GM18907 (cell line): ENCODE results near the gene SPECC1.
"Not testable (repeated sequence)": the region's sequence is repeated elsewhere in the genome, so short reads cannot be mapped to it uniquely, and the experiment has no call there.

Source experiments
- ATAC-seq: cut with Tn5 transposase; IDR thresholded peaks from one replicate; pipeline ENCODE4 v1.9.1; 2021; ENCODE audit warnings: mild to moderate bottlenecking, moderate library complexity; ENCODE audit not compliant: unreplicated experiment

SPECC1 gene

GRCh38 chr17:20066253-20066652 is 57.1 kb downstream of the SPECC1 start:
- ATAC-seq: no peak

GRCh38 chr17:20067711-20068110 is 58.6 kb downstream of the SPECC1 start:
- no peak for ATAC-seq

DNA sequence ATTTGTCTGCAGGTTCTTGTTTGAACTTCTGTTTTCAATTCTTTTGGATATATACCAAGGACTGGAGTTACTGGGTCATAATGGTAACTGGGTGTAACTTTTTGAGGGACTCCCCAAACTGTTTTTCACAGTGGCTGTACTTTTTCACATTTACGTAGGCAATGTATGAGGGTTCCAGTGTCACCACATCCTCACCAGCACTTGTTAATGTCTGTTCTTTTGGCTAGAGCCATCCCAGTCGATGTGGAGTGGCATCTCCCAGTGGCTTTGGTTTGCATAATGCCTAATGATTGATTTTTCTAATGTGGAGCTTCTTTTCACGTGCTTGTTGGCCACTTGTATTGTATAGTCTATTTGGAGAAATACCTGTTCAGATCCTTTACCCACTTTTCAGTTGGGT is 59.3 kb downstream of the SPECC1 start:
- ATAC-seq: no peak

DNA sequence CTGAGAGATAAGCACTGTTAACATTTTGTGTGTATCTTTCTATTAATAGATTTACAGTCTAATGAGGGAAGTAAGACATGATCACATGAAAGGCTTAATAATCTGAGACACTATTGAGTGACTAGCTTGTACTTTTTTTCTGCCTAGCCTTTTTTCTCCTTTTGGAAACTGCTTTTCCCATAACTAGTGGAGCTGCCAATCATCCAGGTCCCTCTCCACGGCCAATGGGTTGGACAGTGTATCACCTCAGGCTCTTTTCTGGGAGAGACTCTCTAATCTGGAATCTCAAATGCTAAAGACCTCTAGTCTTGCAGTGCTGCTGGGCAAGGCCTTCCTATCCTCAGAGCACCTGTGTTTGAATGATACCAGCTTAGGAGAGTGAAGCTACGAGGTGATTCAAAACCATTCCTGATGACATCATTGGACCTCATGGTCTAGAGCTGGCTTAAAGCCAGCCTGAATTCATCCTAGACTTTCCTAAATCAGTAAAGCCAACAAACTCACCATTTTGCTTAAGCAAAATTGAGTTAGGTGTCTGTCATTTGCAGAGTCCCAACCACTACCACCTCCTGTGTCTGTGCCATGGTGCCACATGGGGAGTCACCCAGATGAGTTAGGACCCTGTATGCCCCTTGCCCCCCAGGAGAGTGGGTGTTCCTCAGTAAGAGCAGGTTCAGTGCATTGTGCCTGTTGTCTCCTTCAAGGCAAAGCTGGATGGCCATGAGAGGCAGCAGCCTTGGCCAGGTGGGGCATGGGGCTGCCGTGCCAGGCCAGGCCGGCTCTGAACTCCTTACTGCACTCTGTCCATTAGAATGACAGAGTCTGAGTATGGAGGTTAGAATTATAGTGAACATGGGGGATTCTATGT is 62.9 kb downstream of the SPECC1 start:
- ATAC-seq: no peak

- no peak for ATAC-seq
Measured at GRCh38 chr17:20072692-20072992, 63.5 kb downstream of the SPECC1 start.

DNA sequence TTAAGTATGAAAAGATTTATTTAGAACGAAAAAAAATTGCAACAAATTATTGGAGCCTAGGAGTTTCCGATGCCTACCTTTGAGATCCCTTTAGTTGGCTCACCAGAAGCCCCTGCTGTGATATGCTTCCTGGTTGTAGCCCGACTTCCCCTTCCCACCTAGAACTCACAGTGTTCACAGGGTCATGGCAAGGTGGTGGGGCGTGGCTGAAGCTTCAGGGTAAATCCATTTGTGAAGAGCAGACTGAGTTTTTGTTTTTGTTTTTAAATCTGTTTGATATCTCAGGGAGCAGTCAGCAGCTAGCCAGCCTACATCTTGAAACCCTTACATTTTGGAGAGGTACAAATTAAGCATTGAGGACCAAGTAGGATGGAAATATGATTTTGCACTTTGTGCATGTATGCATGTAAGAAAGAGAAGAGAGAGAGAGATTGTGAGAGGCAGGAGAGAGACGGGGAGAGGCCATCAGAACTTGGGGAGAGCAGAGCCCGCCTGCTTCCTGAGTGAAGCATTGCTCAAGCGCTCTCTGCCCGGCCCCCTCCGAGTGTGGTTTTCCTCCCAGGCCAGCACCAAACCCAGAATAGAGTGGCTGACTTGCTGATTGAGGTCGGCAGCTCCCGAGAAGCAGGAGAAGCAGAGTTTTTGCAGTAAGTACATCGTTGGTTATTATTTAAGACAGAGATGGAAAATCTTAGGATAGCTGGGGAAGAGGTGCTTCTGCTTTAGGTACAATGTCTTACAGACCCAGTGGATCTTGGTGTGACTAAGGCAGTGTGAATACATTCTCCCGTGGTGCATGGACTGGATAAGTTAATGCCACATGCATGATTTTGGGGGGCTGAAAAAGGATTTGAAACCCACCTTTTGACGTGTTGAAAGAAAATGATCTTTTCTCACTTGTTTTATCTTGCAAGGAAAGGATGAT is 64.2 kb downstream of the SPECC1 start:
- peak; percentile 67 for ATAC-seq

DNA sequence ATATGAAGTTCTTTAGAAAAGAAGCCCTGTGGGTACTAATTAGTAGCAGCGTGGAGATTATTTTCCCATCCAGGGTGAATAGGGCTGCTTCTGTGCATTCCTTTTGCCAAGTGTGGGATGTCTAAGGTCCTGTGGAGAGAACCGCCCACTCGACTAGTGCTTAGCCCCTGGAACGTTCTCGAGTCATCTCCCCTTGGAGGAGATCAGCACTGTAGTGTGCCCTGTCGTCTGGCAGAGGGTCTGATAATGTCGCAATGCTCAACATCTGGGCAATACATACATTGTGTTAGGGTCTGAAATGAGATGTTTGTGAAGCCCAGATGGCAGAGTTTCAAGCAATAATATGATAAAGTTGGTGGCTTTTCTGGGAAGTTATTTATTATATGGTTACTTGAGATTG is 64.8 kb downstream of the SPECC1 start:
- ATAC-seq: no peak

GRCh38 chr17:20074489-20074888 is 65.3 kb downstream of the SPECC1 start:
- no peak for ATAC-seq

- ATAC-seq: not testable (repeated sequence)
Measured at GRCh38 chr17:20076137-20076536, 67.0 kb downstream of the SPECC1 start.

- ATAC-seq: no peak
Measured at GRCh38 chr17:20077978-20078685, 69.0 kb downstream of the SPECC1 start.

GRCh38 chr17:20080513-20080912 is 71.4 kb downstream of the SPECC1 start:
- no peak for ATAC-seq

- ATAC-seq: no peak
Measured at GRCh38 chr17:20083156-20083859, 74.1 kb downstream of the SPECC1 start.

GRCh38 chr17:20084621-20085282 is 75.6 kb downstream of the SPECC1 start:
- ATAC-seq: no peak

DNA sequence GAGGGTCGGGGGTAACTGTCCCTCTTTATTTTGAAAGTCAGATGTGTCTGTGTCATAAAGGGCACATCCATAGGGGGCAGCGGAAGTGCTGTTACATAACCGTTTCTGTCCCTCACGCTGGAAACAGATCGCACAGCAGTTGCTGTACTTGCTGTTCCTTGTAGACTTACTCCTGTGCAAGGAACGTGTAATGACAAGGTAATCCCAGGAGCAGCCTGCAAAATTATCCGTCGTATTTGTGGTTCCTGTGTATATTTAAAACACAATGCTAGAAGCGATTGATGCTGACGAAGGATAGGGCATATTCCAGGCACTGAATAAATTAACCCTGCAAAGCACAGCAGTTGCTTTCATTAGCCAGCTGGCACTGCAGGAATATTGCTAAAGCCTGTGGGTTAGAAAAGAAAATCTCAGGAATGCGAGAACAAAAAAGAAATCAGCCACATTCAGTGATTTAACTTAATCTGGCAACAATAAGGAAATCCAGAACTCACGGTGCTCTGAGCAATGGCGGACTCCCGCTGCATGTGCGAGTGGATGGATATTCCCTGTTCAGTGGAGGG is 76.2 kb downstream of the SPECC1 start:
- no peak for ATAC-seq

DNA sequence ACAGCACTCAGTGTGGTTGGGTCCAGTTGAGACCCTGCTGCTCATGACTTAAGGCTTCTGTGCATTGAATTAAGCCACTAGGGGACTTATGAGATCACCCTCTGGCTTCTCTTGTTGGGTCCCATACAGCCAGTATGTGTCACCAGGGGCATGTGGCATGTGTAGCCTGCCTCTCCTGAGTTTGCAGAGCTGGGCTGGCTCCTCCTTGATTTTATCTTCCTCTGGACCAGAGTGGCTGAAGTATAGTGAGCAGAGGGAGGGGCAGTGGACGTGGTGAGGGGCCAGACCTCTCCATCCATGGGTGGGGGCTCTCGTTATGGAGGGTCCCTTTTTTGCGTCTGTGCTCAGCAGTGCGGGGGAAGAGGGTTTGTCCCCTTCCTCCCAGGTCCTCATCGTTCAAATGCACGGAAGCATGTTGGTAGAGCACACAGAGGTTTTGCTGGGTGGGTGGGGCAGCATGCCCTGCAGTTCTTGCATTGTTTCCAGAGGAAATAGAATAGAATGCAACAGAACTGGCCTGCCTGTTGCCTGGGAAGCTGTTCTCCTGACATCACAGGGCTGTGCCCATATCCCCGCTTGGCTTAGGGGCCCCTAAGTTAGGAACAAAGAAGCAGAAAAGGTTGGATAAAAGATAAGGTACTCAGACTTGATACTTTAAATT is 77.4 kb downstream of the SPECC1 start:
- no peak for ATAC-seq

- no peak for ATAC-seq
Measured at GRCh38 chr17:20087538-20088250, 78.5 kb downstream of the SPECC1 start.

DNA sequence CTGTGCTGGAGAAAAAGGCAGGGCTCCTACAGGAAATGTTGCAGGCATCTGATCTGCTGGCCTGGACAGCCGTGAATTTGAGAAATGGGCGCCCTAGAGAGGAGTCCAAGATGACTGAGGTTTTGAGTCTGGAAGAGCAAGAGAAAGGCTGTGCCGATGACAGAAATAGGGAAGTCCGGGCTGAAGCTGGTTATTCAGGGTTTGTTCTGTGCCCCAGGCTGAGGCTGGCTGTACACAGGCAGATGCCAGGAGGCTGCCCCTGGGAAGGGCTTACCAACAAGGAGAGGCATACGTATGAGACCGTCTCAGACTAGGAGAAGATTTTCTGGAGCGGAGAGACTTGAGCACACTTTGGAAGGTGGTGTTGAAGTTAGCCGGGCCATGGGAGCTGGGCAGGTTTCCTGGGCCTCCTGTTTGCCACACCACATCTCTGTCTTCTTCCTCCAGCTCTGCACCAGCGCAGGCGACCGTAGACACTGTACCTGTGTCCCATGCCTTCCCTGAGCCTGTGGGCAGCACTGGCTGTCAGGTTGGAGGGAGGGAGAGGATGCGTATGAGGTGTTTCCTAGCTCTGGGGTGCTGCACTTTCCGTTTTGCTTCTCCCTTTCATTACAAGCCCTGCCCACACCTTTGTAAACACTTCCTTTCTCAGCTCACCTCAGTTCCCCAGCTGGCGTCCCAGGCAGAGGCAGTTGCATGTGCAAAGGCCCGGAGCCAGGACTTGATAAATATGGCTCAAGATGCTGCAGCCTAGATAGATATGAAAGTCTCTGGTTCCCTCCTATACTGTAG is 80.8 kb downstream of the SPECC1 start:
- no peak for ATAC-seq
